Endodermal cell (in vitro differentiated cells): ENCODE results near the gene SLAIN1. TPM values are rescaled to one million over a fixed set of nuclear protein-coding genes. Genes with fewer than 3 reads are reported as not detected.

ENCODE experiments used
- DNase-seq: peaks from one replicate; pipeline ENCODE4 v3.0.0-alpha.2; 2017
- H3K27ac ChIP-seq: 2 replicates; pipeline ENCODE4 v1.5.1; 2013; ENCODE audit warnings: mild to moderate bottlenecking, low read depth, low read length, moderate library complexity
- H3K27me3 ChIP-seq: 2 replicates; pipeline ENCODE4 v1.6.1; 2013; ENCODE audit warnings: mild to moderate bottlenecking, low read length, moderate library complexity; ENCODE audit not compliant: insufficient read depth, control insufficient read depth, poor library complexity, severe bottlenecking
- H3K36me3 ChIP-seq: 2 replicates; pipeline ENCODE4 v1.7.0; 2013; ENCODE audit warnings: mild to moderate bottlenecking, low read length, moderate library complexity; ENCODE audit not compliant: control insufficient read depth, insufficient read depth
- H3K4me1 ChIP-seq: one replicate; pipeline ENCODE4 v1.7.0; 2013; ENCODE audit warnings: low read length; ENCODE audit not compliant: control insufficient read depth, insufficient read depth
- H3K4me3 ChIP-seq: 2 replicates; pipeline ENCODE4 v1.5.1; 2013; ENCODE audit warnings: mild to moderate bottlenecking, low read length, moderate library complexity
- H3K9ac ChIP-seq: 2 replicates; pipeline ENCODE4 v1.6.1; 2013; ENCODE audit warnings: mild to moderate bottlenecking, low read length, moderate library complexity; ENCODE audit not compliant: poor library complexity, severe bottlenecking; ENCODE audit errors: extremely low read depth
- H3K9me3 ChIP-seq: 2 replicates; pipeline ENCODE4 v1.6.1; 2013; ENCODE audit warnings: mild to moderate bottlenecking, low read length, moderate library complexity; ENCODE audit not compliant: control insufficient read depth
- H3K27ac Mint-ChIP-seq: 2 replicates; pipeline ENCODE4 v1.8.0; 2020; ENCODE audit warnings: mixed read lengths
- H3K27me3 Mint-ChIP-seq: 2 replicates; pipeline ENCODE4 v1.8.0; 2021; ENCODE audit warnings: mild to moderate bottlenecking, mixed read lengths; ENCODE audit not compliant: insufficient read depth
- H3K36me3 Mint-ChIP-seq: 2 replicates; pipeline ENCODE4 v1.8.0; 2020; ENCODE audit warnings: low read depth, mixed read lengths
- H3K4me1 Mint-ChIP-seq: 2 replicates; pipeline ENCODE4 v1.8.0; 2020; ENCODE audit warnings: mixed read lengths
- H3K4me3 Mint-ChIP-seq: 2 replicates; pipeline ENCODE4 v1.8.0; 2020; ENCODE audit warnings: mild to moderate bottlenecking, moderate library complexity, mixed read lengths
- H3K9me3 Mint-ChIP-seq: 2 replicates; pipeline ENCODE4 v1.8.0; 2020; ENCODE audit warnings: mild to moderate bottlenecking, mixed read lengths
- WGBS, 2 experiments: methylation state at CpG; one replicate each; pipeline versions ENCODE4 v1.1.5 to v1.1.7; 2013; ENCODE audit warnings: missing lambda C conversion rate in 2 of 2, mixed read lengths in 1 of 2; ENCODE audit not compliant: insufficient coverage in 1 of 2, insufficient read length in 1 of 2; 5-methylcytosine and 5-hydroxymethylcytosine counted together
- total RNA-seq, 2 donors: library from RNA; stranded (reverse); fragmentation: NEBNext Ultra II Directional in 1 of 2; extraction: Animal tissue kit (Norgen Biotek cat#: 25700) in 1 of 2; gene quantifications; 2 replicates in 1 of 2; 3 replicates in 1 of 2; pipeline ENCODE4 v1.2.1, GENCODE V29; 2021
- TF ChIP-seq, protein P1 (sequence below): fragments of 200-600 bp; sonication (generic); conservative IDR thresholded peaks from 2 replicates; pipeline ENCODE4 v1.5.0; 2021; ENCODE audit warnings: antibody characterized with exemption, mild to moderate bottlenecking

Gene SLAIN1
- total RNA-seq, 2 donors from 2014 or later, result 24.0 to 25.7 TPM

DNA sequence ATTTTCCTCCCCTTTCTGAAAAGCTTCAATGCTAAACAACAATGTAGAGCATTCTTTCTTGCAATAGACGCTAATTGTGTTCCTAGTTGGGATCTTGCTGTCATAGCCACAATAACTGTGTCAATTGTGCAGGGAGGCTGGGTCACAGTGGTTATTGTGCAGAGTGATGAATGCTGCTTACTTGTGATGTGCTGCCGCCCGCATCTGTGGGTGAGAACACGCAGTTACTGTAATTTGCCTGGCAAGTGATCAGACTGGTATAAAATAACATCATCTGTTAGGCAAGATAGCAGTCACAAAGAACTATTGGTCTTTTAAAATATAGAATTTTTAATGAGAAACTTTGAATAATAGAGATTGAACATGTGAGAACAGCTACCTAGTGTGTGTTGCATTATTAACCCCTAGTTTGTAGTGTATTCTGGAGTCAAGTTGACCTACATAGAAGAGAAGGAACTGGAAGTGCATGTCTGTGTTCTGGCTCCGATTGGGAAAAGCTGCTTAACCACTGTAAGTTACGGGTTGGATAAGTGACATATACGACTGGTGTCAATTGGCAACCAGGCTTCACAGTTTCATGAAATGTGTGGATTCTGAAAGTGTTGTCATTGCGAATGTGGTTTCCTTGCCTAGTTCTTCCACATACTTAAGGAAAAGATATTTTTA is 43.6 kb downstream of the SLAIN1 start:
- H3K4me1 ChIP-seq, result no peaks in the 10 kb centered on the region
- WGBS, 2 experiments, result 91 to 93% methylated on average over 7 to 8 of the region's 8 CpGs
- no peak overlapping the region for H3K9ac ChIP-seq
- no peaks in the 10 kb centered on the region for H3K27me3 ChIP-seq
- H3K36me3 ChIP-seq, result peaks cover 18% of the 10 kb centered on the region
- H3K9me3 Mint-ChIP-seq, result no peaks in the 10 kb centered on the region
- H3K4me3 Mint-ChIP-seq, result no peak overlapping the region
- H3K27me3 Mint-ChIP-seq, result no peaks in the 10 kb centered on the region
- peak overlapping the region; percentile 51 for H3K27ac ChIP-seq
- H3K4me1 Mint-ChIP-seq, result no peaks in the 10 kb centered on the region
- TF ChIP-seq, protein P1, sequence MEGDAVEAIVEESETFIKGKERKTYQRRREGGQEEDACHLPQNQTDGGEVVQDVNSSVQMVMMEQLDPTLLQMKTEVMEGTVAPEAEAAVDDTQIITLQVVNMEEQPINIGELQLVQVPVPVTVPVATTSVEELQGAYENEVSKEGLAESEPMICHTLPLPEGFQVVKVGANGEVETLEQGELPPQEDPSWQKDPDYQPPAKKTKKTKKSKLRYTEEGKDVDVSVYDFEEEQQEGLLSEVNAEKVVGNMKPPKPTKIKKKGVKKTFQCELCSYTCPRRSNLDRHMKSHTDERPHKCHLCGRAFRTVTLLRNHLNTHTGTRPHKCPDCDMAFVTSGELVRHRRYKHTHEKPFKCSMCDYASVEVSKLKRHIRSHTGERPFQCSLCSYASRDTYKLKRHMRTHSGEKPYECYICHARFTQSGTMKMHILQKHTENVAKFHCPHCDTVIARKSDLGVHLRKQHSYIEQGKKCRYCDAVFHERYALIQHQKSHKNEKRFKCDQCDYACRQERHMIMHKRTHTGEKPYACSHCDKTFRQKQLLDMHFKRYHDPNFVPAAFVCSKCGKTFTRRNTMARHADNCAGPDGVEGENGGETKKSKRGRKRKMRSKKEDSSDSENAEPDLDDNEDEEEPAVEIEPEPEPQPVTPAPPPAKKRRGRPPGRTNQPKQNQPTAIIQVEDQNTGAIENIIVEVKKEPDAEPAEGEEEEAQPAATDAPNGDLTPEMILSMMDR, result no peak
- no peak overlapping the region for H3K4me3 ChIP-seq
- H3K27ac Mint-ChIP-seq, result no peak overlapping the region
- no peak for DNase-seq
- peaks cover 11% of the 10 kb centered on the region for H3K36me3 Mint-ChIP-seq
- H3K9me3 ChIP-seq, result no peaks in the 10 kb centered on the region

DNA sequence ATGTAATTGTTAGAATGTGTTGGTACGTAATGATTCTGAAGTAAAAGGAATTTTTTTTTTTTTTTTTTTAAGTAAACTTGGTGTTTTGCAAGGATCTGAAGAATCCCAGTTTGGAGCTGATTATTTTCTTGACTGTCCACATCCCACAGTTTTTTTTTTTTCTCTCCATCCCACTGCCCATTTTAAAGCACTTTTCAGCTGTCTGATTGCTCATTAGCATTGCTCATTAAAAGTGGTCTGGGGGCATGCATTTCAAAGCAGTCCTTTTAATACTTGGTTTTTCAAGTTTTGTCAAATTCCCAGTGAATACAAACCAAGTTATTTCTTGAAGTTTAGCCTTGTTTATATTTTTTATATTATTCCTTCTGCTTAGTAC is 44.1 kb downstream of the SLAIN1 start:
- 100% methylated on average over 1 of the region's 1 CpG; no CpG with 5 or more reads in 1 of the 2 experiments for WGBS, 2 experiments
- H3K4me3 Mint-ChIP-seq, result no peak overlapping the region
- Histone ChIP-seq H3K36me3 (peaks cover 23% of the 10 kb centered on the region), H3K27ac (no peak overlapping the region), H3K9ac (no peak overlapping the region), H3K27me3 (no peaks in the 10 kb centered on the region), H3K9me3 (no peaks in the 10 kb centered on the region), H3K4me3 (no peak overlapping the region), H3K4me1 (no peaks in the 10 kb centered on the region)
- H3K27ac Mint-ChIP-seq, result no peak overlapping the region
- TF ChIP-seq, protein P1, result no peak
- peaks cover 13% of the 10 kb centered on the region for H3K36me3 Mint-ChIP-seq
- no peaks in the 10 kb centered on the region for H3K9me3 Mint-ChIP-seq
- H3K4me1 Mint-ChIP-seq, result no peaks in the 10 kb centered on the region
- no peak for DNase-seq
- no peaks in the 10 kb centered on the region for H3K27me3 Mint-ChIP-seq

DNA sequence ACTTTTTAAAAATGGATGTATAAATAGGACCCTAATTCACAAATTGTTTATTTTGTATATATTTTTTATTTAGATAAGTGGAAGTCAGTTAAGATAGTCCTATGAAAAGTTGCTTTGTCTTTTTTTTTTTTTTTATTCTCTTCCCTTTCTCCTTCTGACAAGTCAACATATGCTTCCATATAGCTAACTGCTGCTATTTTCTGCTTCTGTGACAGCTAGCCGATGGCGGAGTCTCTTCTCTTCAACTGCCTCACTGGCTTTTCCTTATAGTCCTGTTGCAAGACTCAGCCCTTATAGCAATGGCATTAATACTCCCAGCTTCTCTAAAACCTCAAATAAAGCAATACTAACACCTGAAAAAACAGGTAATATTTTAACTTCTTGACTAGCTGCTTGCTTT is 45.3 kb downstream of the SLAIN1 start:
- Histone ChIP-seq H3K4me3 (no peak overlapping the region), H3K36me3 (peaks cover 31% of the 10 kb centered on the region), H3K9ac (no peak overlapping the region), H3K27me3 (no peaks in the 10 kb centered on the region), H3K4me1 (no peaks in the 10 kb centered on the region), H3K27ac (no peak overlapping the region), H3K9me3 (no peaks in the 10 kb centered on the region)
- no peak for DNase-seq
- no peaks in the 10 kb centered on the region for H3K9me3 Mint-ChIP-seq
- TF ChIP-seq, protein P1, result no peak
- H3K36me3 Mint-ChIP-seq, result peaks cover 21% of the 10 kb centered on the region
- H3K4me1 Mint-ChIP-seq, result no peaks in the 10 kb centered on the region
- H3K27ac Mint-ChIP-seq, result no peak overlapping the region
- no peaks in the 10 kb centered on the region for H3K27me3 Mint-ChIP-seq
- 97 to 100% methylated on average over 2 of the region's 2 CpGs for WGBS, 2 experiments
- H3K4me3 Mint-ChIP-seq, result no peak overlapping the region
